ENCODE measurements around the gene PLIN5. TPM values are rescaled to one million over a fixed set of nuclear protein-coding genes. Genes with fewer than 3 reads are reported as not detected.

Gene PLIN5
- total and polyA plus RNA-seq, 2 of the 8 experiments (the other 6 are each of a cell fraction or from before 2014, with no cell fraction given): 2.0 to 2.5 TPM

DNA sequence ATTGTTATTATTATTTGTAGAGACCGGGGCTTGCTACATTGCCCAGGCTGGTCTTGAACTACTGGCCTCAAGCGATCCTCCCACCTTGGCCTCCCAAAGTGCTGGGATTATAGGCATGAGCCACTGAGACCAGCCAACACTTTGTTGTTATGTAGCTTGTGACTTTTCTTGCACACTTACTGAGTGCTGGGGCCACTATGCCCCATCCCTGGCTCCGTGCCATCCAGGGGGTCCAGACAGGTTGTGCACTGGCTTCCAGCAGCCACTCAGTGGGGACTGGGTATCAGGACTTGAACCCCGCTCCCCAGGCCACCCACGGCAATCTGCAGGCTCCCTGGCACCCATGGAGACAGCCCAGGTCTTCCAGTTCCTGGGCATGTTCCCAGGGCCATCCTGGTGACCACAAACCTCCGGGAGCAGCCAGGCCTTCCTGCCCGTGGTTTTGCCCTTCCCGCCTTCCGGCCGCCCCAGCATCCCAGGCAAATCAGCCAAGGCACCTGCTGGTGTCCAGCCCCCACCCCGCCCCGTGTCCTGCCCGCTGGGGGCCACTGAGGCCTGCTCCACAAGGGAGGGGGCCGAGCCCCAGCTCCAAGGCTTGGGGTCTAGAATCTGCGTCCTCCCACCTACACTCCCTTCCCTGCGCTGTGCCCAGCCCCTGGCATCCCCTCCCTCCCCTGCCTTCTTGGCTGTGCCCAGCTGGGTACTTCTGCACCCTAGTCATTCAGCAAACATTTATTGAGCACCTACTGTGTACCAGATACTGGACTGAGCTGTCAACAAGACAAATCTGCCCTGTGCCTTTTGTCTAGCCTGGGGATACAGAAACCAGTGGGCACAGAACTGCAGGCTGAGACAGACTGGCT lies 48.2 kb upstream of the PLIN5 start (continued):
- TF ChIP-seq RNF2 (IDR thresholded peaks at IDR 0.05; ENCODE audit: borderline replicate concordance, low read depth, low read length, missing control alignments, poor library complexity, severe bottlenecking) (no peak), POLR2AphosphoS5 (IDR thresholded peaks at IDR 0.05; ENCODE audit: low read depth, low read length) (no peak), SUZ12 (IDR thresholded peaks at IDR 0.05; ENCODE audit: low read length) (no peak), SIX5 (IDR thresholded peaks at IDR 0.05; ENCODE audit: low read depth, low read length) (no peak), EGR1 (IDR thresholded peaks at IDR 0.05; ENCODE audit: borderline replicate concordance, low read depth, low read length) (no peak), HDAC2 (IDR thresholded peaks at IDR 0.05; ENCODE audit: borderline replicate concordance in 1 of 2, low read depth in 2 of 2, low read length in 2 of 2) (no peak), JUN (IDR thresholded peaks at IDR 0.05; ENCODE audit: low read depth, low read length) (no peak), EZH2 (IDR thresholded peaks at IDR 0.05; ENCODE audit: low read depth, low read length, severe bottlenecking) (no peak)
- TF ChIP-seq, protein P1, sequence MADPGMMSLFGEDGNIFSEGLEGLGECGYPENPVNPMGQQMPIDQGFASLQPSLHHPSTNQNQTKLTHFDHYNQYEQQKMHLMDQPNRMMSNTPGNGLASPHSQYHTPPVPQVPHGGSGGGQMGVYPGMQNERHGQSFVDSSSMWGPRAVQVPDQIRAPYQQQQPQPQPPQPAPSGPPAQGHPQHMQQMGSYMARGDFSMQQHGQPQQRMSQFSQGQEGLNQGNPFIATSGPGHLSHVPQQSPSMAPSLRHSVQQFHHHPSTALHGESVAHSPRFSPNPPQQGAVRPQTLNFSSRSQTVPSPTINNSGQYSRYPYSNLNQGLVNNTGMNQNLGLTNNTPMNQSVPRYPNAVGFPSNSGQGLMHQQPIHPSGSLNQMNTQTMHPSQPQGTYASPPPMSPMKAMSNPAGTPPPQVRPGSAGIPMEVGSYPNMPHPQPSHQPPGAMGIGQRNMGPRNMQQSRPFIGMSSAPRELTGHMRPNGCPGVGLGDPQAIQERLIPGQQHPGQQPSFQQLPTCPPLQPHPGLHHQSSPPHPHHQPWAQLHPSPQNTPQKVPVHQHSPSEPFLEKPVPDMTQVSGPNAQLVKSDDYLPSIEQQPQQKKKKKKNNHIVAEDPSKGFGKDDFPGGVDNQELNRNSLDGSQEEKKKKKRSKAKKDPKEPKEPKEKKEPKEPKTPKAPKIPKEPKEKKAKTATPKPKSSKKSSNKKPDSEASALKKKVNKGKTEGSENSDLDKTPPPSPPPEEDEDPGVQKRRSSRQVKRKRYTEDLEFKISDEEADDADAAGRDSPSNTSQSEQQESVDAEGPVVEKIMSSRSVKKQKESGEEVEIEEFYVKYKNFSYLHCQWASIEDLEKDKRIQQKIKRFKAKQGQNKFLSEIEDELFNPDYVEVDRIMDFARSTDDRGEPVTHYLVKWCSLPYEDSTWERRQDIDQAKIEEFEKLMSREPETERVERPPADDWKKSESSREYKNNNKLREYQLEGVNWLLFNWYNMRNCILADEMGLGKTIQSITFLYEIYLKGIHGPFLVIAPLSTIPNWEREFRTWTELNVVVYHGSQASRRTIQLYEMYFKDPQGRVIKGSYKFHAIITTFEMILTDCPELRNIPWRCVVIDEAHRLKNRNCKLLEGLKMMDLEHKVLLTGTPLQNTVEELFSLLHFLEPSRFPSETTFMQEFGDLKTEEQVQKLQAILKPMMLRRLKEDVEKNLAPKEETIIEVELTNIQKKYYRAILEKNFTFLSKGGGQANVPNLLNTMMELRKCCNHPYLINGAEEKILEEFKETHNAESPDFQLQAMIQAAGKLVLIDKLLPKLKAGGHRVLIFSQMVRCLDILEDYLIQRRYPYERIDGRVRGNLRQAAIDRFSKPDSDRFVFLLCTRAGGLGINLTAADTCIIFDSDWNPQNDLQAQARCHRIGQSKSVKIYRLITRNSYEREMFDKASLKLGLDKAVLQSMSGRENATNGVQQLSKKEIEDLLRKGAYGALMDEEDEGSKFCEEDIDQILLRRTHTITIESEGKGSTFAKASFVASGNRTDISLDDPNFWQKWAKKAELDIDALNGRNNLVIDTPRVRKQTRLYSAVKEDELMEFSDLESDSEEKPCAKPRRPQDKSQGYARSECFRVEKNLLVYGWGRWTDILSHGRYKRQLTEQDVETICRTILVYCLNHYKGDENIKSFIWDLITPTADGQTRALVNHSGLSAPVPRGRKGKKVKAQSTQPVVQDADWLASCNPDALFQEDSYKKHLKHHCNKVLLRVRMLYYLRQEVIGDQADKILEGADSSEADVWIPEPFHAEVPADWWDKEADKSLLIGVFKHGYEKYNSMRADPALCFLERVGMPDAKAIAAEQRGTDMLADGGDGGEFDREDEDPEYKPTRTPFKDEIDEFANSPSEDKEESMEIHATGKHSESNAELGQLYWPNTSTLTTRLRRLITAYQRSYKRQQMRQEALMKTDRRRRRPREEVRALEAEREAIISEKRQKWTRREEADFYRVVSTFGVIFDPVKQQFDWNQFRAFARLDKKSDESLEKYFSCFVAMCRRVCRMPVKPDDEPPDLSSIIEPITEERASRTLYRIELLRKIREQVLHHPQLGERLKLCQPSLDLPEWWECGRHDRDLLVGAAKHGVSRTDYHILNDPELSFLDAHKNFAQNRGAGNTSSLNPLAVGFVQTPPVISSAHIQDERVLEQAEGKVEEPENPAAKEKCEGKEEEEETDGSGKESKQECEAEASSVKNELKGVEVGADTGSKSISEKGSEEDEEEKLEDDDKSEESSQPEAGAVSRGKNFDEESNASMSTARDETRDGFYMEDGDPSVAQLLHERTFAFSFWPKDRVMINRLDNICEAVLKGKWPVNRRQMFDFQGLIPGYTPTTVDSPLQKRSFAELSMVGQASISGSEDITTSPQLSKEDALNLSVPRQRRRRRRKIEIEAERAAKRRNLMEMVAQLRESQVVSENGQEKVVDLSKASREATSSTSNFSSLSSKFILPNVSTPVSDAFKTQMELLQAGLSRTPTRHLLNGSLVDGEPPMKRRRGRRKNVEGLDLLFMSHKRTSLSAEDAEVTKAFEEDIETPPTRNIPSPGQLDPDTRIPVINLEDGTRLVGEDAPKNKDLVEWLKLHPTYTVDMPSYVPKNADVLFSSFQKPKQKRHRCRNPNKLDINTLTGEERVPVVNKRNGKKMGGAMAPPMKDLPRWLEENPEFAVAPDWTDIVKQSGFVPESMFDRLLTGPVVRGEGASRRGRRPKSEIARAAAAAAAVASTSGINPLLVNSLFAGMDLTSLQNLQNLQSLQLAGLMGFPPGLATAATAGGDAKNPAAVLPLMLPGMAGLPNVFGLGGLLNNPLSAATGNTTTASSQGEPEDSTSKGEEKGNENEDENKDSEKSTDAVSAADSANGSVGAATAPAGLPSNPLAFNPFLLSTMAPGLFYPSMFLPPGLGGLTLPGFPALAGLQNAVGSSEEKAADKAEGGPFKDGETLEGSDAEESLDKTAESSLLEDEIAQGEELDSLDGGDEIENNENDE (IDR thresholded peaks at IDR 0.05; ENCODE audit: insufficient replicate concordance, low read length): no peak
